22Rv1 (cell line): ENCODE measurements around the gene DSTN.

Experiments
- CTCF ChIP-seq: fragments of 450-650 bp; IDR thresholded peaks from 2 replicates; pipeline ENCODE4 v1.5.1; 2017; ENCODE audit warnings: mild to moderate bottlenecking
- ZFX ChIP-seq: fragments of 450-650 bp; IDR thresholded peaks from 2 replicates; pipeline ENCODE4 v1.6.1; 2017; ENCODE audit warnings: antibody characterized with exemption, borderline replicate concordance

GRCh38 chr20:17614812-17615644 lies 45.2 kb downstream of the DSTN start:
- TF ChIP-seq CTCF (no peak), ZFX (no peak)
